Fibroblast of skin of left quadriceps (primary cell): ENCODE data around the gene EPHA7.

Source experiments
- DNase-seq, 2 experiments: peaks; one replicate each; pipeline ENCODE4 v3.0.0-alpha.2; 2013; ENCODE audit warnings: low read depth in 2 of 2

The EPHA7 gene

GRCh38 chr6:93248631-93249030 is 170.7 kb downstream of the EPHA7 start:
- no peak for DNase-seq

DNA sequence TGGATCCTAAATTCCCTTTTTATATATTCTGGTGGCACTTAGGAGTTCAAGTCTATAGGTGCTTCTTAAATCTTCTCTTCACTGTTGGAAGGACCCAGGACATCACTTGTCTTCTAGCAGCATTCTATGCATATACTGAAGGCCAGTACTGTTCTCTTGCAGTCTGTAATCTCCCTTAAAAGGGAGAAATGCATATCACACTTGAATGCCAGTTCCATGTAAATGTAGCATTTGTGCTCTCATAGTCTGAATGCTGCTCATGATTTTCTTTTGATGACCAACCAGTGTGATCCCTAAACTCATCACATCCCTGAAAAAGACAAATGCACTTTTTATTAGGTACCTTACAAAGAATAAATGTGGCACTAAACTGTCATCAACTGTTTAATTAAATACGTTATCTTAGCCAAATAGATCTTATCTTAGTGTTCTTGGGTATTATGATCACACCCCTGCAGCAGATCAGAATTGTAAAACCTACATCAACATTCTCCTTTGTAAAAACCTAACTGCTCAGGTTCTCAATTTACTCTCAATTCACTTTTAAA is 176.1 kb downstream of the EPHA7 start:
- DNase-seq = no peak

DNA sequence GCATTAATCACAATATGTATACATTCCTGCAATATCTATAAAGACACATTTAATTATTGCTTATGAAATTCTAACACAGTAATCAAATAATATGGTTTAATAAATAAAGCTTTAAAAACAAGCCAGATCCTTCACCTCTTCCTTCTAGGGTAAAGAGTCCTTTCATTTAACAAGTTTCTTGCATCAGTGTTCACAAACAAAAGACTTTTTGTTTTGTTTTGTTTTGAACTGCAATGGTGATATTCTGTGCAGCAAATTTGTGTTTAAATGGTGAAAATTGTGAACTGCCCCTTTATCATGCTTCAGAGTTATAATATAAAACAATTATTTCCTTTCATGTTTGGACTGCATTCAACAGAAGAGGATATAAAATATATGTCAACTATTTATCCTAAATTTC is 177.3 kb downstream of the EPHA7 start:
- DNase-seq = no peak

DNA sequence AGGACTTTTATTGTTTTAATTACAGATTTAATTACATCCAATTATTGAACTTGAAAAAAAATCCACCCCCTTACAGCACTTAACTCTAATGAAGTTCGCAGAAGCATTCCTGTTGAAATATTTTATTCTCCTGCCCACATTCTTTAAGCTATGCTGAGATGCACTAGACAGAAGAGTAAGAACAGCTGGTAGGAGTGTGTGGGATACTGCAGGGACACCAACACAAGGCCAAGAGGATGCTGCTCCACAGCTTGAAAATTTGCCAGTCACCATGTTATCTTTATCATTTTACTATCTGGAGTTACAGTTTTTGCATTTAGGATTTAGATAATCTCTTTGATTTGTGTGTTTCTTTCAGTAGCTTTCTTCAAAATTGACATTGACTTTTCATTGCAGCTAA is 180.7 kb downstream of the EPHA7 start:
- DNase-seq = no peak

DNA sequence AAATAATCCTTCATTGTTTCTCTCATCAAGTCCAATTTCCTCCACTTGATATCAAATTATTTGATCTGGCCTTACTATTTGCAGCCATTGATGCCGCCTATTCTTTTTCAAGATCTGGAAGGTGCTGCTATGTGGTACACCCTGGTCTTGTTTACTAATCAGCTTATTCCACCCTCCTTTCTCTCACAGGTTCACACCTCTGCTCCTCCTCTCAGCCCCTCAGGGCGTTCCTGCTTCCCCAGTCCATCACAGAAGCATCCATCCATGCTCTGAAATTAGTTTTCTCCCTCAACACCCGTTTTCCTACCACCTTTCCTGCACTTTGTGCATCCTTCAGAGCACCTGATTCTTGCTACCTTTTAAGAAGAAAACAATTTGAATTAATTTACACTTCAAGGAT is 183.6 kb downstream of the EPHA7 start:
- DNase-seq = no peak

DNA sequence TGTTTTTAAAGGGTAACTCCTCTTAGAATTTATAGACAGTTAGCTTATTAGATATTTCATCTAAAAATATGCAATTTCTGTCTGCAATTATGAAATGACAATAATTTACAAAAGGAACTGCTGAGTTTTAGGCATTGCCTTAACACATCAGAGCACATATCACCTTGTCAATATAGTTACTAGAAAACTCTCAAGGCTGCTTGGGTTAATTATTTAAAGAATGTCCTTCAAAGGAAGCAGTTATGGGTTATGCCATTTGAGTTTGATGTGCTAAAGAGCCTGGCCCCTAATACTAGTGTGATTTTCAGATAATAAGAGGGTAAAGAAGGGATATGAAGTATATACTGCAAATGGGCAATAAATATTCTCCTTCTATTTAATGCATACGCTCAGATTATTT is 192.5 kb downstream of the EPHA7 start:
- no peak for DNase-seq

DNA sequence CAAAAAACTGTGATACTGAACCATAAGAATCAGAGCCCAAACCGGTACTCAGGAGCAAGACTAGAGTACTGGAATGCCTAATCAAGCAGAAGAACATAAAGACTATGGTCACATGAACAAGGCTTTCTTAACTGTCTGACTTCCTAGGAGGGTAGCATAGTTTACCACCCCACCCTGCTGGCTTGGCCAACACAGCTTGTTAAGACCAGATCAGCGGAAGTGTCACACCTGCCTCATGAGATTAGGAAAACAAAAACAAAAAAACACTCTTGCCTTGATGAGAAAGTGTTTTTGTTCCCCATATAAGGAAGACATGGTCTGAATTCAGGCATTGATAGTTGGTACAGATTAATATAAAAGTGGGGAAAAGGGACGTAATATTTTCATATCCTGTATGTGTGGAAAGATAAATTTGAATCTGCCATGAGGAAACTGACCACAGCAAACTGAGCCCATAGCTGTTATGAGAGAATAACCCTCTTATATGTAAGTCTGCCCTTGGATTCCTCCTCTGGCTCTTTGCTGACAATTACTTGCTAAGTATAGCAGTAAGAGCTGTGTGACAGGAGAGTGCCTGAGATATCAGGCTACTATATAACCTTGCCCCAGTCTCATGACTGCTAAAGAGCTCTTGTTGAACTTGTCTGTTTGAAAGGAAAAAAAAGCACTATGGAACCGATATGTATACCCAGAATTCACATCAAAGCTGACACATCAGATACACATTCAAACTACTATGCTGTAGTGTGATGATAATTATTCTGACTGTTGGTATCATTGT is 197.1 kb downstream of the EPHA7 start:
- no peak for DNase-seq

DNA sequence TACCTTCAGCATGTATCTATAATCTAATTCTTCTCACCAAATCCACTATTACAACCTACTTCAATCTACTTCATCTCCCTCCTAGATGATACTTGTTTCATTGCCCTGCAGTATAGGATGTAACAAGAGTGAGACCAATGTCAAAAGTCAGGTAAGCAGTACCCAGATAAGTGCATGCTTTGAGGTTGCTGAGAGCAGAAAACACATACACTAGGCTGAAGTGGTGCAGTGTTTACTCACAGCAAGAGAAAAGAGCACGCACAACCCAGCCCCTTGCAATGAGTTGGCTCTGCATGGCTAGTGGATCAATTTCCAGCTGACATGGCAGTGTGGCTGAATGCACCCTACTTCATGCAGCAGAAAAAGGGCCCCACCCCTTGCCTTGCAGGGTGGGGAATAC is 199.9 kb downstream of the EPHA7 start:
- no peak for DNase-seq

DNA sequence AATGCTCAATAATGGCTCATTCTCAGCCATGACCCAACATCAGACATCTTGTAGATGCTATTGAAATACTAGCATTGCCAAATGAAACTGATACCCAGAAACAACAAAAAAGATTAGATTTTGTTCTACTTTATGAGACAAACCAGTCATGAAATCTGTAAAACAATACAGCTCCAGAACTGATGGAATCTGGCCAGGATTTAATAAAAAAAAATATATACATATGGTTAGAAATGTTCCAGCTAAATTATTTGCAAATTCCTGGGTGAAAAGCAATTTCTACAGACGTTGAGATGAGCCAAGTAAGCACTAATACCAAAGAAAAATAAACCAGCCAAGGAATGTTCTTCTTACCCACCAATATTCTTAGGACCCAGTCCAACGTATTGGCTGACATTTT is 201.3 kb downstream of the EPHA7 start:
- no peak for DNase-seq

GRCh38 chr6:93213028-93213427 is 206.3 kb downstream of the EPHA7 start:
- DNase-seq = no peak

DNA sequence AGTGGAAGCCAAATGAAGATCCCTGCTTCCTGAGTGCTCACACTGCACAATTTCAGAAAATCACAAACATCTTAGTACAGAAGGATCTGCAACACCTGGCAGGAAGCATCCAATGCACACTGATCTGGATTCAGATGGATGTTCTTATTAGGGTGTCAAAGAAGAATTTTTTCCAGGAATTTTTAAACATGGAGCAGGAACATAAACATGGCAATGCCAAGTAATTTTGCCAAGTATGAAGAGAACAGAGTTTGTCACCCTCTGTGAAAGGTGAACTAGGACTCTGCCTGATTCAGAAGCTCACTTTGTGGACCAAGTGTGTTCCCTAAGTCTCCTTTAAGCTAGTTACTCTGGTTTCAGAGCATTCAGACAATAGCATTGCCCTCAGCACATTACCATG is 208.5 kb downstream of the EPHA7 start:
- DNase-seq = no peak

DNA sequence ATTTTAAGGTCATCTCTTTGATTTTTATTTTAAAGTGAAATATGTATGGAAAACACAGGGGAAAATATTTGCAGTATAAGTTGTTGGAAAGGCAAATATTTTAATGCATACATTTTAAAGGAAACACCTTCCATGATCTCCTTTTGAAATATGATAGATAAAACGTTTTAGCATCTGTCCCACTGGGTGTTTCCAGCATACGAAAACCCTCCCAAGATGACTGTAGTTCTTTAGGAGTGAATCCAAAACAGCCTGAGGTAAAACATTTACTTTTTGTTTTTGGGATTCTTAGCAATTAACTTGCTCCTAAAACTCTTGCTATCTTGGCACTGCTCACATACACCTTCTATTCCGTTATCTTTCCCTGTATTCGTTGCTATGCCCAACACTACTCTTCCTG is 210.0 kb downstream of the EPHA7 start:
- DNase-seq = no peak

DNA sequence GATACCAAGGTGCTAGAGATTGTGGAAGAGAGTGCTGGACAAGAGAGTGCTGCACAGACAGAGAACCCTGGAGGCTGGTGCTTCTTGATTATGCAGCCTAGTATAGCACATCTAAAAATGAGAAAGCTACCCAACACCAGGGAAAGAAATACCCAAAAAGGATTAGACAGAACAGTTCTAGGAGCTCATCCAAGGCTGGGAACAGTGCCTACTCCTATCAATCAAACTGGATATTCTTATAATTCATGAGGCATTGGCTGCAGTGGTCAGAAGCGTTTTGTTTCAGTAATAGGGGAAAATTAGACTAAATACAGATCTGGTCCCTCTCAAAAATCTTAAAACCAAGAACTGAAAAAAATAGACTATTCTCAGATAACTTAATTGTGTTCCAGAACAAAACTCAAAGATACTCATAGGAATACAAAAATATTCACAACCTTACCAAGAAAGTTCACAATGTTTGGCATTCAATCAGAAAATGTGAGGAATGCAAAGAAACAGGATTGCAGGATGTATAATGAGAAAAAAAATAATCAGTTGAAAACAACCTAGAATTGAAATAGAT is 222.9 kb downstream of the EPHA7 start:
- DNase-seq = no peak

DNA sequence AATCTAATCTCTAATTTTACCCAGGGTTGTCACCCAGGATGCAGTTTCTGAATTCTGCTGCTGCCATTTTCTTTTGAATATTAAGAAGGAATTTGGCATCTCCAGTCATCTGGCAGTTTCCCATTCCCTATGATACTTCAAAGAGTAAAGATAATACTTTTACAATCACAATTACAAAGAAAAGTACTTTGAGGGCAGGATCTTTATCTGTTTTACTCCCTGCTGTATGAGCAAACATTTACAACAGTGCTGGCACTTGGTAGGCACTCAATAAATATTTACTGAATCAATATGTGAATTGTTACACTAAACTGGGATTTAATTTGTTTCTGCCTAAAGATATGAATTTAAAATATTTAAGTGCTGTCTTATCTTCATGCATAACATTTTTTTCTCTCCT is 224.9 kb downstream of the EPHA7 start:
- DNase-seq = no peak

DNA sequence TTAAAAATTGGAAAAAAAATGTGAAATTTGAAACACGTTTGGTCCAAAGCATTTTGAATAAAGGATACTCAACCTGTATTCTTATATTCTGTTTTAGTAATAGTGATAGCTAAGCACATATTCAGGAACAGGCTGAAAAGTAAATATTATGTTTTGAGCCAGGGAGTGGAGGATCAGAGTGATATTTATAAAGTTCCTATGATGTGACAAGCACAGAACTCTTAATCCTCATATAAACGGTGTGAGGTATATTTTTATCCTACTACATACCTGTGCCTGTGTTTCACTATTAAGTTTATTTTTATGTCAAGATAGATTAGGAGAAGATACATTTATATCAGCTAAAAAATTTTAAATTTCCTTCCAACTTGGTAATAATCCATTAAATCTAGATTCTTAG is 225.5 kb downstream of the EPHA7 start:
- DNase-seq = no peak
